DOHH2 (cell line): ENCODE data around the gene GMDS.

Source experiments
- EZH2phosphoT487 ChIP-seq: fragments of 200-600 bp; sonication (generic); IDR thresholded peaks from 2 replicates; pipeline ENCODE4 v1.6.1; 2017; ENCODE audit warnings: borderline replicate concordance, mild to moderate bottlenecking, antibody characterized with exemption, low read length, moderate library complexity, mixed read lengths
- TF ChIP-seq, protein P1 (sequence below): fragments of 200-600 bp; sonication (generic); IDR thresholded peaks from one replicate; pipeline ENCODE4 v1.5.1; 2014; ENCODE audit warnings: antibody characterized with exemption, mild to moderate bottlenecking, low read depth, low read length; ENCODE audit not compliant: poor library complexity, severe bottlenecking

DNA sequence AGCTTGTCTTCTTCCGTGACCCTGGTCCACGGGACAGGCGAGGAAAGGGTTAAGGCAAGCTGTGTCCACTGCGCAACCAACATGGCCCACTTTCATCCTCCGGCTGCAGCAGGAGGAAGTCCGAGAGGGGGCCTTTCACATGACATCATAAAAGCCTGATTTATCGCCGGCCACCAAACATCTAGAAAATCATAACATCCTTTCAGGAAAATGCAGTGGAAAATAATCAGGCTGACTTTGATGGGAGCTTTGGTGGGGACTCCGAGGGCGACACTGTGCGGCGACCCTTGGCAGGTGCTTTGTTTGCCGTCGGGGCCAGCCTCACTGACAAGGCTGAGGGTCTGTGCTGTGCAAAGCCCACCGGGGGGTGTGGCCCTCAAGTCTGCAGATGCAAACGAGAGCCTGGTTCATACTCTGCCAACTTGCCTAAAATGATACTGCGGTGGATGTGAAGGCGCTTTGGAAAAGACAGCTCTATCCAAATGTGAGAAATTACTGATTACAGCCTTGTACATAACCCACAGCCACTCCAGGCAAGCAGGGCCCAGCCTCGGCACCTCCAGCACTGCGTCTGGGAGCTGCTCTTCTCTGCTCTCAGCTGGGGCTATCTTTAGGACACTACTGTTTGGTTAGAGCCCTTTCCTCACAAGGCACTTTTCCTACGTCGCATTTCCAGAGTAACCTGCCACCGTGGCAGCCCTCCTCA is 609.9 kb downstream of the GMDS start:
- TF ChIP-seq, protein P1, sequence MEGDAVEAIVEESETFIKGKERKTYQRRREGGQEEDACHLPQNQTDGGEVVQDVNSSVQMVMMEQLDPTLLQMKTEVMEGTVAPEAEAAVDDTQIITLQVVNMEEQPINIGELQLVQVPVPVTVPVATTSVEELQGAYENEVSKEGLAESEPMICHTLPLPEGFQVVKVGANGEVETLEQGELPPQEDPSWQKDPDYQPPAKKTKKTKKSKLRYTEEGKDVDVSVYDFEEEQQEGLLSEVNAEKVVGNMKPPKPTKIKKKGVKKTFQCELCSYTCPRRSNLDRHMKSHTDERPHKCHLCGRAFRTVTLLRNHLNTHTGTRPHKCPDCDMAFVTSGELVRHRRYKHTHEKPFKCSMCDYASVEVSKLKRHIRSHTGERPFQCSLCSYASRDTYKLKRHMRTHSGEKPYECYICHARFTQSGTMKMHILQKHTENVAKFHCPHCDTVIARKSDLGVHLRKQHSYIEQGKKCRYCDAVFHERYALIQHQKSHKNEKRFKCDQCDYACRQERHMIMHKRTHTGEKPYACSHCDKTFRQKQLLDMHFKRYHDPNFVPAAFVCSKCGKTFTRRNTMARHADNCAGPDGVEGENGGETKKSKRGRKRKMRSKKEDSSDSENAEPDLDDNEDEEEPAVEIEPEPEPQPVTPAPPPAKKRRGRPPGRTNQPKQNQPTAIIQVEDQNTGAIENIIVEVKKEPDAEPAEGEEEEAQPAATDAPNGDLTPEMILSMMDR, result no peak
- TF ChIP-seq EZH2phosphoT487, result no peak
